H1 (cell line): ENCODE measurements around the gene VPS37C. TPM values are rescaled to one million over a fixed set of nuclear protein-coding genes. Genes with fewer than 3 reads are reported as not detected.
A peak's percentile ranks its signal among the peaks of the same experiment; 100 is the strongest.

Experiments used
- CTCF ChIA-PET: fragments of 300-600 bp; sonication (Branson Sonifier 250); formaldehyde crosslinking; loops from one replicate; lab custom pipeline; 2021; ENCODE audit not compliant: partially characterized antibody; lab: Charles Lee
- POLR2A ChIA-PET: fragments of 300-600 bp; sonication (Branson Sonifier 250); formaldehyde crosslinking; loops from one replicate; lab custom pipeline; 2021; ENCODE audit warnings: inconsistent platforms; ENCODE audit not compliant: partially characterized antibody; lab: Charles Lee
- DNase-seq, 2 experiments: peaks; one replicate each; pipeline versions ENCODE4 v3.0.0 to v3.0.0-alpha.2; 2010 to 2022; ENCODE audit warnings: low spot score in 2 of 2, low read depth in 1 of 2, mixed read lengths in 1 of 2
- FAIRE-seq: peaks from 2 replicates; lab custom pipeline; 2011; peaks lifted over from hg19 to GRCh38; lab: Jason Lieb, UNC
- H2AFZ ChIP-seq: 2 replicates; pipeline ENCODE4 v1.8.1; 2012; ENCODE audit warnings: low read length, inconsistent platforms
- H2AK5ac ChIP-seq: 2 replicates; pipeline ENCODE4 v1.6.1; 2013; ENCODE audit warnings: low read depth, low read length
- H2BK120ac ChIP-seq: replicated peaks from 2 replicates; pipeline ENCODE3; 2013; ENCODE audit warnings: low read depth, low read length, inconsistent platforms
- H2BK12ac ChIP-seq: 2 replicates; pipeline ENCODE4 v1.6.1; 2013; ENCODE audit warnings: low read depth, low read length
- H2BK15ac ChIP-seq: 2 replicates; pipeline ENCODE4 v1.6.1; 2013; ENCODE audit warnings: low read length
- H2BK20ac ChIP-seq: 2 replicates; pipeline ENCODE4 v1.6.1; 2013; ENCODE audit warnings: low read length
- H2BK5ac ChIP-seq: 2 replicates; pipeline ENCODE4 v1.6.1; 2013; ENCODE audit warnings: low read depth, low read length
- H3K14ac ChIP-seq: 2 replicates; pipeline ENCODE4 v1.6.1; 2013; ENCODE audit warnings: inconsistent platforms; ENCODE audit not compliant: insufficient read length
- H3K18ac ChIP-seq: 2 replicates; pipeline ENCODE4 v1.6.1; 2013; ENCODE audit warnings: low read length; ENCODE audit errors: extremely low read depth
- H3K23ac ChIP-seq: 2 replicates; pipeline ENCODE4 v1.6.1; 2013; ENCODE audit warnings: inconsistent platforms; ENCODE audit not compliant: insufficient read length
- H3K23me2 ChIP-seq: 2 replicates; pipeline ENCODE4 v1.6.1; 2013; ENCODE audit warnings: low read depth, low read length
- H3K27ac ChIP-seq: 2 replicates; pipeline ENCODE4 v1.6.1; 2011; ENCODE audit warnings: low read depth, low read length, inconsistent platforms
- H3K27me3 ChIP-seq, 4 experiments: replicated peaks in 1 of 4; 1 replicate in 1 of 4; 2 replicates in 3 of 4; pipeline versions ENCODE4 v1.6.1 to v1.8.1; 2011 to 2013; ENCODE audit warnings: low read length in 3 of 4, mild to moderate bottlenecking in 3 of 4, inconsistent platforms in 2 of 4, mixed read lengths in 2 of 4, moderate library complexity in 1 of 4; ENCODE audit not compliant: control insufficient read depth in 3 of 4, insufficient read depth in 3 of 4; ENCODE audit errors: extremely low read depth in 1 of 4
- H3K36me3 ChIP-seq, 4 experiments: 2 replicates each; pipeline versions ENCODE4 v1.6.1 to v1.8.1; 2011 to 2013; ENCODE audit warnings: mild to moderate bottlenecking in 4 of 4, low read length in 3 of 4, moderate library complexity in 2 of 4, control low read depth in 1 of 4, inconsistent platforms in 1 of 4; ENCODE audit not compliant: insufficient read depth in 4 of 4, control insufficient read depth in 2 of 4
- H3K4ac ChIP-seq: replicated peaks from 2 replicates; pipeline ENCODE3; 2013; ENCODE audit warnings: low read length, low read depth, mixed read lengths, inconsistent platforms; ENCODE audit not compliant: insufficient read length
- H3K4me1 ChIP-seq, 4 experiments: replicated peaks in 1 of 4; 1 replicate in 1 of 4; 2 replicates in 3 of 4; pipeline versions ENCODE4 v1.6.1 to v1.8.1; 2011 to 2013; ENCODE audit warnings: low read length in 3 of 4, inconsistent platforms in 2 of 4, mixed read lengths in 1 of 4; ENCODE audit not compliant: insufficient read depth in 4 of 4, control insufficient read depth in 3 of 4
- H3K4me2 ChIP-seq, 2 experiments: 2 replicates each; pipeline versions ENCODE4 v1.6.1 to v1.8.1; 2011 to 2013; ENCODE audit warnings: low read depth in 2 of 2, low read length in 2 of 2, control low read depth in 1 of 2, inconsistent platforms in 1 of 2, mild to moderate bottlenecking in 1 of 2; ENCODE audit not compliant: insufficient read depth in 1 of 2
- H3K4me3 ChIP-seq, 4 experiments: fragments of 200-600, 300-600 bp in 1 of 4; sonication (generic), shearing (Covaris generic), sonication (Bioruptor Twin) in 1 of 4; 2 replicates each; pipeline versions ENCODE4 v1.5.1 to v1.8.1; 2011 to 2016; ENCODE audit warnings: low read length in 4 of 4, low read depth in 3 of 4, control low read depth in 2 of 4, inconsistent platforms in 2 of 4, mild to moderate bottlenecking in 2 of 4, mixed read lengths in 1 of 4, moderate library complexity in 1 of 4; ENCODE audit not compliant: insufficient read depth in 2 of 4; ENCODE audit errors: extremely low read depth in 1 of 4
- H3K56ac ChIP-seq: replicated peaks from 2 replicates; pipeline ENCODE3; 2013; ENCODE audit warnings: low read depth, mild to moderate bottlenecking, mixed read lengths, low read length, inconsistent platforms; ENCODE audit not compliant: insufficient read length
- H3K79me1 ChIP-seq: 2 replicates; pipeline ENCODE4 v1.6.1; 2013; ENCODE audit warnings: low read depth, low read length, control low read depth
- H3K79me2 ChIP-seq, 2 experiments: 2 replicates each; pipeline versions ENCODE4 v1.6.1 to v1.8.1; 2012 to 2013; ENCODE audit warnings: low read length in 2 of 2, mild to moderate bottlenecking in 2 of 2, inconsistent platforms in 1 of 2; ENCODE audit not compliant: insufficient read depth in 2 of 2, control insufficient read depth in 1 of 2
- H3K9ac ChIP-seq, 4 experiments: replicated peaks in 1 of 4; 1 replicate in 1 of 4; 2 replicates in 3 of 4; pipeline versions ENCODE4 v1.6.1 to v1.8.1; 2011 to 2013; ENCODE audit warnings: low read depth in 3 of 4, low read length in 3 of 4, control low read depth in 2 of 4, mild to moderate bottlenecking in 2 of 4, moderate library complexity in 2 of 4, inconsistent platforms in 1 of 4; ENCODE audit errors: extremely low read depth in 1 of 4
- H3K9me3 ChIP-seq, 2 experiments: 2 replicates each; pipeline versions ENCODE4 v1.6.1 to v1.8.1; 2012 to 2013; ENCODE audit warnings: mild to moderate bottlenecking in 2 of 2, moderate library complexity in 2 of 2, control low read depth in 1 of 2, inconsistent platforms in 1 of 2, low read depth in 1 of 2, low read length in 1 of 2, mixed read lengths in 1 of 2; ENCODE audit not compliant: insufficient read depth in 2 of 2
- H4K20me1 ChIP-seq, 2 experiments: replicated peaks in 1 of 2; 2 replicates each; pipeline versions ENCODE3 to v1.8.1; 2011 to 2013; ENCODE audit warnings: inconsistent platforms in 2 of 2, low read length in 2 of 2, mild to moderate bottlenecking in 1 of 2; ENCODE audit not compliant: insufficient read depth in 2 of 2, control insufficient read depth in 1 of 2
- H4K5ac ChIP-seq: 2 replicates; pipeline ENCODE4 v1.6.1; 2013; ENCODE audit warnings: low read length, low read depth, mixed read lengths, inconsistent platforms; ENCODE audit not compliant: insufficient read length
- H4K8ac ChIP-seq: 2 replicates; pipeline ENCODE4 v1.8.0; 2013; ENCODE audit warnings: mild to moderate bottlenecking, moderate library complexity, low read length, inconsistent platforms; ENCODE audit not compliant: insufficient read depth; ENCODE audit errors: extremely low read depth
- H4K91ac ChIP-seq: replicated peaks from 2 replicates; pipeline ENCODE3; 2013; ENCODE audit warnings: low read length, mixed read lengths, inconsistent platforms; ENCODE audit not compliant: insufficient read length
- CBX5 ChIP-seq: fragments of 300-800, 300-1000 bp; sonication (generic); IDR thresholded peaks from 2 replicates; pipeline ENCODE4 v1.7.1; 2016; ENCODE audit warnings: antibody characterized with exemption, low read length, low read depth
- CTBP2 ChIP-seq: IDR thresholded peaks from 2 replicates; pipeline ENCODE4 v1.7.0; 2011; ENCODE audit warnings: borderline replicate concordance, mild to moderate bottlenecking, moderate library complexity, mixed read lengths, low read length; ENCODE audit not compliant: insufficient read depth, insufficient read length
- CTCF ChIP-seq, 3 experiments: IDR thresholded peaks; 1 replicate in 2 of 3; 2 replicates in 1 of 3; pipeline versions ENCODE4 v1.5.1 to v1.6.1; 2011; ENCODE audit warnings: low read length in 3 of 3, mild to moderate bottlenecking in 3 of 3, inconsistent platforms in 2 of 3, low read depth in 1 of 3, moderate library complexity in 1 of 3; ENCODE audit not compliant: insufficient read depth in 1 of 3; ENCODE audit errors: control extremely low read depth in 1 of 3
- MAFK ChIP-seq: IDR thresholded peaks from 2 replicates; pipeline ENCODE4 v1.6.1; 2012; ENCODE audit warnings: low read depth, mild to moderate bottlenecking, improper control_type of control experiment, low read length
- POLR2A ChIP-seq, 2 experiments: IDR thresholded peaks; 1 replicate in 1 of 2; 2 replicates in 1 of 2; pipeline ENCODE4 v1.6.1; 2011; ENCODE audit warnings: low read depth in 2 of 2, low read length in 2 of 2, mild to moderate bottlenecking in 2 of 2; ENCODE audit errors: control extremely low read depth in 1 of 2
- RAD21 ChIP-seq, 2 experiments: IDR thresholded peaks in 1 of 2; conservative IDR thresholded peaks in 1 of 2; 2 replicates each; pipeline ENCODE4 v1.6.1; 2011; ENCODE audit warnings: low read depth in 2 of 2, low read length in 2 of 2, improper control_type of control experiment in 1 of 2, inconsistent platforms in 1 of 2, mild to moderate bottlenecking in 1 of 2, moderate library complexity in 1 of 2
- TCF12 ChIP-seq: IDR thresholded peaks from 2 replicates; pipeline ENCODE4 v1.6.1; 2011; ENCODE audit warnings: low read depth, mild to moderate bottlenecking, low read length
- WGBS, 2 experiments: shearing (Covaris generic) in 1 of 2; methylation state at CpG; one replicate each; pipeline versions ENCODE4 v1.1.6 to v1.1.7; 2013 to 2015; ENCODE audit warnings: low lambda C conversion rate in 2 of 2, mixed read lengths in 2 of 2, inconsistent platforms in 1 of 2, low coverage in 1 of 2, missing lambda C conversion rate in 1 of 2; ENCODE audit not compliant: insufficient replicate concordance in 2 of 2, insufficient coverage in 1 of 2, insufficient read length in 1 of 2; ENCODE audit errors: extremely low coverage in 1 of 2, missing lambda C conversion rate in 1 of 2; 5-methylcytosine and 5-hydroxymethylcytosine counted together
- polyA plus RNA-seq, 7 experiments: library from polyadenylated mRNA; depleted of rRNA in 3 of 7; stranded (reverse) in 5 of 7; unstranded in 2 of 7; fragments of >200 nt in 5 of 7; fragments of 200-250 nt in 2 of 7; gene quantifications; 1 replicate in 5 of 7; 2 replicates in 1 of 7; 4 replicates in 1 of 7; pipeline versions ENCODE4 v1.2.1 to v1.2.3, GENCODE V29; 2011 to 2013; ENCODE audit warnings: missing spikeins in 2 of 7, mixed read lengths in 2 of 7
- total RNA-seq: library from RNA; stranded (reverse); fragmentation: NEBNext Ultra II Directional; extraction: Animal tissue kit (Norgen Biotek cat#: 25700); gene quantifications from 2 replicates; pipeline ENCODE4 v1.2.1, GENCODE V29; 2021

Gene VPS37C
- total and polyA plus RNA-seq, 2 of the 8 experiments (the other 6 are each of a cell fraction or from before 2014, with no cell fraction given) = 12.9 to 21.0 TPM

DNA sequence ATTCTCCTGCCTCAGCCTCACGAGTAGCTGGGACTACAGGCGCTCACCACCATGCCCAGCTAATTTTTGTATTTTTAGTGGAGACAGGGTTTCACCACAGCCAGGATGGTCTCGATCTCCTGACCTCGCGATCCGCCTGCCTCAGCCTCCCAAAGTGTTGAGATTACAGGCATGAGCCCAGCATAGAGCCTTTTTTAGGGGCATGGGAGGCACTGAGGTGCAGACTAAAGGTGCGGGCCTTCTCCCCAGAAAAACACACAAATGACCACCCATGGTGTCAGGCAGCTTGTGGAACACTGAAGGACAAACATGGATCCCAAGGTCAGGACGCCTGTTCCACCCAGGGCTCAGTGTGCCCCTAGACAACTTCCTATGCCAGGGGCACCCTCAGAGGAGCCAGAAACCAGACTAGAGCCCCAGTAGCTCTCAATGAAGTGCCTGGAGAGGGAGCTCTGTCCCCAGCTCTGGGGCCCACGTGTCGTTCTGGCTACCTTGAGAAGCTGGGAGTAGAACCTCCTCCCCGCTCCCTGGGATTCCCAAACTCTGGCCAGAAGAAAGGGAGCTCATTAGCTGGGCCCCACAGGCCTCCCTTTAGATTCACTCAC is 80.1 kb downstream of the VPS37C start:
- no peak overlapping the region for H3K18ac ChIP-seq
- H3K14ac ChIP-seq = no peak overlapping the region
- H3K4me2 ChIP-seq = no peak overlapping the region
- TF ChIP-seq CTCF (IDR thresholded peaks at IDR 0.05; ENCODE audit: control extremely low read depth in 1 of 3, insufficient read depth in 1 of 3, low read depth in 1 of 3, low read length in 3 of 3) = peak in 2 of 3 experiments; percentile 1 to 28; a peak in 2 of 4 replicates
- peak; percentile 34 to 53 for TF ChIP-seq RAD21 (IDR thresholded peaks at IDR 0.05 in 1 of 2, conservative IDR thresholded peaks at IDR 0.05 in 1 of 2; ENCODE audit: low read depth in 2 of 2, low read length in 2 of 2)
- TF ChIP-seq MAFK = no peak
- no peak for TF ChIP-seq POLR2A (IDR thresholded peaks at IDR 0.05; ENCODE audit: control extremely low read depth in 1 of 2, low read depth in 2 of 2, low read length in 2 of 2)
- no peak for TF ChIP-seq CTBP2
- no peak for TF ChIP-seq CBX5
- no peak for TF ChIP-seq TCF12
- ChIA-PET CTCF (interaction anchor here (0.8 to 1.7 kb wide), 11 partner anchors 9 to 133 kb away, joined by 3 to 6 read pairs (median 3); no protein-coding TSS in a partner anchor), POLR2A (no interaction called here)
- H2AK5ac ChIP-seq = no peak overlapping the region
- H3K4ac ChIP-seq = no peak overlapping the region
- no peak overlapping the region for H4K91ac ChIP-seq
- no peaks in the 10 kb centered on the region for H3K9me3 ChIP-seq
- H2BK120ac ChIP-seq = no peak overlapping the region
- H2AFZ ChIP-seq = no peak overlapping the region
- H3K79me2 ChIP-seq = no peaks in the 10 kb centered on the region
- H3K79me1 ChIP-seq = no peaks in the 10 kb centered on the region
- no peak overlapping the region for H3K56ac ChIP-seq
- H3K27ac ChIP-seq = no peak overlapping the region
- H2BK5ac ChIP-seq = no peak overlapping the region
- no peak overlapping the region for H3K23ac ChIP-seq
- H3K36me3 ChIP-seq = no peaks in the 10 kb centered on the region
- H4K20me1 ChIP-seq = no peaks in the 10 kb centered on the region
- no peak overlapping the region for H3K9ac ChIP-seq
- FAIRE-seq = no peak
- no peak overlapping the region for H2BK12ac ChIP-seq
- no peak for DNase-seq
- H3K23me2 ChIP-seq = no peaks in the 10 kb centered on the region
- 83% methylated on average over 9 of the region's 11 CpGs; no CpG with 5 or more reads in 1 of the 2 experiments for WGBS, 2 experiments
- H4K8ac ChIP-seq = no peak overlapping the region; the same call in 1 of the 2 replicates
- no peak overlapping the region for H2BK15ac ChIP-seq
- no peak overlapping the region for H2BK20ac ChIP-seq
- no peak overlapping the region for H3K4me3 ChIP-seq
- no peaks in the 10 kb centered on the region for H3K27me3 ChIP-seq
- H4K5ac ChIP-seq = no peak overlapping the region
- H3K4me1 ChIP-seq = no peaks in the 10 kb centered on the region
